Purkinje cell (primary cell): ENCODE data around the gene SCYGR8. TPM values are rescaled to one million over a fixed set of nuclear protein-coding genes. Genes with fewer than 3 reads are reported as not detected.

Experiments
- polyA plus RNA-seq: library from polyadenylated mRNA; unstranded; fragments of >200 nt; fragmentation: Nextera tagmentation; gene quantifications from 2 replicates; pipeline ENCODE4 v1.2.1, GENCODE V29; 2014

The SCYGR8 gene, protein sequence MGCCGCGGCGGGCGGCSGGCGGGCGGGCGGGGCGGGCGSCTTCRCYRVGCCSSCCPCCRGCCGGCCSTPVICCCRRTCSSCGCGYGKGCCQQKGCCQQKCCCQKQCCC
- polyA plus RNA-seq, result not detected in 2 replicates

DNA sequence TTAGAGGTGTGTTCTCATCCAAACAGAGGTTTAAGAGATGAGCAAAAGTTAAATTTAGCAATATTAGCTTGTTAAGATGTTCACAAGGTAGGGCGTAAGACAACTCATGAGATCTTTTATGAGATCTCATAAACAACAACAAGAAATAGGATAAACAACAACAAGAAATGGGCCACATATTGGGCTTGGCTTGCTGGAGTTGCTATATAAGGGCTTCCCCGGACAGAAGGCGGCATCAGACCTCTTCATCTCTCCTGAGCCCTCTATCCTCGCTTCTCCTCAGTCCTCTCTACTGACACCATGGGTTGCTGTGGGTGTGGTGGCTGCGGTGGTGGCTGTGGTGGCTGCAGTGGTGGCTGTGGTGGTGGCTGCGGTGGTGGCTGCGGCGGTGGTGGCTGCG, at the start of gene SCYGR8:
TSS of gene SCYGR8 (plus strand) at position 301 of the 400 bp plus-strand sequence. CDS start at position 301, 0 bp downstream.

DNA sequence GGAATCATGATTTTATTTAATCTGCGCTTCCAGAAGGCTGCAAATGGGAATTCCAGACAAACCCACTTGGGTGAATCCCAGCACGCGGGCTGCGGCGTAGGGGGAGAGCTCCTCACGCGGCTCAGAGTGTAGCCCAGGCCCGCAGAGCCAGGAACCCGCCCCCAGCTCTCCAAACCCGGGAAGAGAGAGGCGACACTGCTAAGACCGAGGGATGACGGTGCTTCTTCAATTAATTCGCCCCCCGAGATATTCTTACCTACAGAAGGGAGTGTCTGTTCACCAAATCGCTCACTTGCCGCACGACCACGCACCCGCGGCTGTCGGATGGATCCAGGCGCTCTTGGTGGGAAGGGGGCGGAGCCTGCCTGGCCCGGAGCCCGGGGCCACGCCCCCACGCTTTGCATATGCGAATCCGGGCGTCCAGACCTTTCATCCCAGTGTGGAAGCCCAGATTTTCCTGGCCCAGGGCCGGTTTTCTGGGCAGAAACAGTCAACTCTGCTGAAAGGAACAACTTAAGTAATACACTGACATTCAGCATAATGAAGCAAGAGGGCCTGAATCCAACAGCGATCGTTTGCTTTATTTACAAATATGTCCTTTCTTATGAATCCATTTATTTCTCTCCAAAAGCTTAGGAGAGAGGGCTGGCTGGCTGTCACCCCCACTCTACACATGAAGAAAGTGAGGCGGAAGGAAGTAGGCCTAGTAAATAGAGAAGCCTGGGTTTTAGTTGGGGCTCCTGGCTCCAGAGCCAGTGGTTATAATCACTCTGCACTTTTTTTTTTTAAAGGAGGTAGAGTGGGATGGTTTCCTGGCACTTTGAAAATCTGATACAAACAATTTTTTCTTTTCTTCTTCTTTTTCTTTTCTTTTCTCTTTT, 27.8 kb upstream of the SCYGR8 start, which contains the start of gene SLC19A3:
TSS of gene SLC19A3 (minus strand) at position 342 of the 881 bp plus-strand sequence. CDS start 15,710 bp downstream, outside the sequence.

DNA sequence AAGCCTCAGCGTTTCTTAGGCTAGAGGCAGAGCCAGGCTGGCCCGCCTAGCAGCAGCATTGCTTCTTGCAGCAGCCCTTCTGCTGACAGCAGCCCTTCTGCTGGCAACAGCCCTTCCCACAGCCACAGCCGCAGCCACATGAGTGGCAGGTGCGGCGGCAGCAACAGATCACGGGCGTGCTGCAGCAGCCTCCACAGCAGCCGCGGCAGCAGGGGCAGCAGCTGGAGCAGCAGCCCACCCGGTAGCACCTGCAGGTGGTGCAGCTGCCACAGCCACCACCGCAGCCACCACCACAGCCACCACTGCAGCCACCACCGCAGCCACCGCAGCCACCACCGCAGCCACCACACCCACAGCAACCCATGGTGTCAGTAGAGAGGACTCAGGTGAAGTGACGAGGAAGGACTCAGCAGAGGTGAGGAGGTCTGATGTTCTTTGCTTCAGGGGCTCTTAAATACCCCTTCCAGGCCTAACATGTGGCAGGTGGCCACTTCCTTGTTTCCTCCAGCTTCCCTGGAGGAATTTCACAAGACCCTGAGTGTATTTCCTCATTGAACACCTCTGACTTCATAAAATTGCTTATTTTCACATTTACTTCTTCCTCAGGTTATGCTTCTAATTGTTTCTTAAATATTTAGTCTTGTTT, 21.2 kb upstream of the SCYGR8 start, which contains the start of gene SCYGR6:
TSS of gene SCYGR6 (minus strand) at position 364 of the 646 bp plus-strand sequence. CDS start at position 364, 0 bp downstream.

DNA sequence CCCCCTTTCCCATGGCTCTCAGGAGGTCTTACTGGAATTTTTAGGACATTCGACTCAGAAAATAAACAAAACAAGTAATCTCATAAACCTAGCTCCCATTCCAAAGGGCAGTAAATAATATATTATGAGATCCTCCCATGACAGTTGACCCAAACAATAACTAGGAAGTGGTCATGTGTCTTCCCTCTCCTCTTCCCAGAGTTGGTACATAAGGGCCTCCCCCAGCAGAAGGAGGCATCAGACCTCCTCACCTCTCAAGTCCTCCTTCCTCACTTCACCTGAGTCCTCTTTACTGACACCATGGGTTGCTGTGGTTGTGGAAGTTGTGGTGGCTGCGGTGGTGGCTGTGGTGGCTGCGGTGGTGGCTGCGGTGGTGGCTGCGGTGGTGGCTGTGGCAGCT, 17.7 kb upstream of the SCYGR8 start, which contains the start of gene SCYGR7:
TSS of gene SCYGR7 (plus strand) at position 301 of the 400 bp plus-strand sequence. CDS start at position 301, 0 bp downstream.

Other genes starting within 250 kb of the SCYGR8 start
- gene SCYGR2, start 147.0 kb upstream of the SCYGR8 start, polyA plus RNA-seq, result not detected in 2 replicates
- not detected in 2 replicates for gene SCYGR3, start 131.1 kb upstream of the SCYGR8 start, polyA plus RNA-seq
- not detected in 2 replicates for gene SCYGR4, start 128.4 kb upstream of the SCYGR8 start, polyA plus RNA-seq
- gene SCYGR5, start 79.1 kb upstream of the SCYGR8 start, polyA plus RNA-seq, result not detected in 2 replicates
- gene SLC19A3, start 27.9 kb upstream of the SCYGR8 start, polyA plus RNA-seq, result 2.1 TPM in 1 of 2 replicates, not detected in the other
- gene SCYGR6, start 21.1 kb upstream of the SCYGR8 start, polyA plus RNA-seq, result not detected in 2 replicates
- gene SCYGR7, start 17.6 kb upstream of the SCYGR8 start, polyA plus RNA-seq, result not detected in 2 replicates
- not detected in 2 replicates for gene CCL20, start 67.9 kb downstream of the SCYGR8 start, polyA plus RNA-seq
- not detected in 2 replicates for gene DAW1, start 125.7 kb downstream of the SCYGR8 start, polyA plus RNA-seq